HG03095 (cell line): ENCODE data around the gene FZR1.

Experiments used
- ATAC-seq: cut with Tn5 transposase; IDR thresholded peaks from one replicate; pipeline ENCODE4 v1.9.1; 2021; ENCODE audit warnings: moderate library complexity; ENCODE audit not compliant: unreplicated experiment

The FZR1 gene

DNA sequence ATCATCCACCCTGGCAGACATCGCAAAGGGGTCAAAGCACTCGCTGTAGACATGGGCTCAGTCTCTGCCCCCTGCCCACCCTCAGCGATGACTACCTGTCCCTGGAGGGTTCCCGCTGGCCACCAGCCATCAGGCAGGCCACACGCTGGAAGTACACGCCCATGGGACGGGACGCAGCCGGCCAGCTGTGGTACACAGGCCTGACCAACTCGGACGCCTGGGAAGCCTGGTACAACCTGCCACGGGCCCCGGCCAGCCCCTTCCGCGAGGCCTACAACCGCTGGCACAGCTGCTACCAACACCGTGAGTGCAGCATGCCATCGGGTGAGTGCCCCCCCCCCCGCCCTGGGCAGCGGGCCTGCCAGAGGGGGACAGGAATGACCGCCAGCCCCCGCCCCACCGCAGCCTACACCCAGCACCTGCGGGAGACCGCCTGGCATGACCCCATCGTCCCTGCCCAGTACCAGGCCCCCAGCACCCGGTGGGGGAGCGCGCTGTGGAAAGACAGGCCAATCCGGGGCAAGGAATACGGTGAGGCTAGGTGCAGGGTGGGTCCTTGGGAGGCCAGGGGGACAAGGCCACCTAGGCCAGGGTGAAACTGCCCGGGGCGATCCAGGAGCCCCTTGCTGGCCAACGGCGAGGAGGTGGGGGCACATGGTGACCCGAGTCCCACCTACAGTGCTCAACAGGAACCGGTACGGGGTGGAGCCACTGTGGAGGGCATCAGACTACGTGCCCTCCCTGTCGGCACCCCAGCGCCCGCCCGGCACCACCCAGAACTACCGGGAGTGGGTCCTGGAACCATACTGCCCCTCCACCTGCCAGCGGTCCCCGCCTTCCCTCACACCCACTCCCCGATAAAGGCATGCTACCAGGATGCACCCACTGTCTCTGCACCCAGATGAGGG lies 37.3 kb downstream of the FZR1 start:
- ATAC-seq: no peak

DNA sequence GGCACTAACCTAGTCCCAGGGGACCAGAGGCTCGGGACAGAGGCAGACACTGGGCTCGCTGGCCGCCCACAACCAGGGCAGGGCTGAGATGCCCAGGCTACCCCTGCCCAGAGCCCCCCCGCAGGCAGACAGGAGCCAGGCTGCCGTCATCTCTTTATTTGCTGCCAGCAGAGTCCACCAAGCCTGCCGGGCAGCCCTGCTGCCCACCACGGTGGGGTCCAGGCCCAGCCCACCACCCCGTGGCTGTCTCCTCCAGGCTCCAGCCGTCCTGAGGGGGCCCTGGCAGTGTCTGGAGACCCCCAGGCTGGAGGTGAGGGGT lies 37.9 kb downstream of the FZR1 start:
- ATAC-seq: no peak

- ATAC-seq: no peak
Measured at GRCh38 chr19:3544742-3545668, 38.9 kb downstream of the FZR1 start.

- no peak for ATAC-seq
Measured at GRCh38 chr19:3545669-3546034, 39.5 kb downstream of the FZR1 start.

DNA sequence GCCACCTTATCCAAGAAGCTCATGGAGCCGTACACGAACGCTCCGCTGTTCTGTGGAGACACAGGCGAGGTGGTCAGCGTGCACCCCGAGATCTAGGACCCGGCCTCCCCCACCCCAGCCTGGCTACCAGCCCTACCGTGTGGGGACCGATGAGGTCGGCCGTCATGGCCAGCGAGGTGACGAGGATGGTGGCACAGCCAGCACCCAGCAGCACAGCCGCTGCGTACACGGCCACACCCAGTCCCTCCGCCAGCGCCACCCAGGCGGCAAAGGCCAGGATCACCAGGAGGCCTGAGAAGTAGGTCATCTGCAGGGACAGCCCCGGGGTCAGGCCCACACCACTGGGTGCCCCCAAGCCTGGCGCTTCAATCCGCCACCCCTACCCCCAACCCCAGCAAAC lies 40.0 kb downstream of the FZR1 start:
- no peak for ATAC-seq

- no peak for ATAC-seq
Measured at GRCh38 chr19:3547301-3547731, 41.2 kb downstream of the FZR1 start.

DNA sequence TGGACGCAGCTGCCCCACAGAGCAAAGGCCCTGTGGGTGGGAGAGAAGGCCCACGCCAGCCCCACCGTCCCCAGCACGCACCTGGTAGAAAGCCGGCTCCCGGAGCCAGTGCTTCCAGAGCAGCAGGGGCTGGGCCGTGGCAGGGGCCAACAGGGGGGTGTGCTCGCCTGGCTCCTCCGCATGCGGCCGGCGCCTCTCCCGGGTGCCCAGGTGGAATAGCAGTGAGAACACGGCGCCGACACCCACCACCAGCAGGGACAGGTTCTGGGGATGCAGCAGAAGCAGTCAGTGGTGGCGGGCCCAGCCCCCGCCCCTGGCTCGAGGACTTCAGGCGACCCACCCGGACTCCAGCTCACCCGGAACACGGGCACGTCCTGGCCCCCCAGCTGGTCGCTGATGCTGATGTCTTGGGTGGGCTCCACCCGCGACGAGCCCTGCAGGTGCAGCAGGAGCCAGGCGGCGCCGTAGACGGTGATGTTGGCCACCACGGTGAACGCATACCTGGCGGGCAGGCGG lies 41.7 kb downstream of the FZR1 start:
- no peak for ATAC-seq

DNA sequence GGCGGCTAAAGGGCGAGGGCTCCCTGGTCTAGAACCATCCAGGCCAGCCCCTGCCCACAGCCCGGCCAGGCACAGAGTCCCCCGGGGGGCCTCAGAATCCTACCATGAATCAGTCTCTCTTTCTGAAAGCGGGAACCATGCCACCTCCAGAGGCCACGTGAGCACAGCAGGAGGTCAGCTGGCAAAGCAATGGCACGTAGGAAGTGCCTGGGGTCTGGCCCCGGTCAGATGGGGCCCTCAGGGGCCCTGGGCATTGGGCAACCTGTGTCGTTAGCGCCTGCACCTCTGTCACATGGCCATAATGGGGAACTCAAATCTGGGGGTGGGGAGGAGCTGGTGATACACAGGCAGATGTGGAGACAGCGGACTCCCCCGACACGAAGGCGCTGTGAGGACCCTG lies 42.5 kb downstream of the FZR1 start:
- no peak for ATAC-seq

GRCh38 chr19:3549816-3550215 lies 43.7 kb downstream of the FZR1 start:
- ATAC-seq: no peak

GRCh38 chr19:3550947-3551791 lies 45.1 kb downstream of the FZR1 start:
- ATAC-seq: no peak

GRCh38 chr19:3551792-3552095 lies 45.6 kb downstream of the FZR1 start:
- ATAC-seq: no peak

DNA sequence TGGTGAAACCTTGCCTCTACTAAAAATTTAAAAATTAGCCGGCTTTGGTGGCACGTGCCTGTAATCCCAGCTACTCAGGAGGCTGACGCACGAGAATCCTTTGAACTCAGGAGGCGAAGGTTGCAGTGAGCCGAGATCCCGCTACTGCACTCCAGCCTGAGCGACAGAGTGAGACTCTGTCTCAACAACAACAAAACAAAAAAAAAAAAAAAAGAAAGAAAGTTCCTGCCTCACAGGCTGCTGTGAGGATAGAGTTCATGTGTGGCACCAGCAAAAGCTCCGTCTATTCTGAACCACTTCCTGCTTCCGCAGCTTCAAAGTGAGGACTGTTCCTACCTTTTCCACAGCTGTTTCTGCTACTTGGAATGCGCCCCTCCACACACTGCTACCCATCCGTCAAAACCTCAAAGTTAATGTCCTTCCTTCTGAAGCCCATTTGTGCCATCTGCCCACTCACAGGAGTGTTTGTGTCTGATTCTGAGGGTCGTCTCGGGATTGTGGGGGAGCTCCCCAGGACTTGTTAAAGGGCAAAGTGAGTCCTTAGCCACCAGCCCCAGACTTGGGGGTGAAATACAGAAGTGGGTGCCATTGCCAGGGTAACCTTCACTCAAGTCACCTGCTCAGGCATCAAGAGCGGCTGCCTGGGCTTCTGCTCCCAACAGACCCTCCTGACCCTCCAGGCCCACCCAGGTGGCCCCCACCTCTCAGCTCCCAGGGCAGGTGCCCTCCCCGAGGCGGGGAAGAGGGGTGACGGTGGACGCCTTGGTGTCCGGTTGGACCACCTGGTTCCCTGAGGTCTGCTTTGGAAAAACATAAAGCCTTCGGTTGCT lies 48.4 kb downstream of the FZR1 start:
- ATAC-seq: no peak

DNA sequence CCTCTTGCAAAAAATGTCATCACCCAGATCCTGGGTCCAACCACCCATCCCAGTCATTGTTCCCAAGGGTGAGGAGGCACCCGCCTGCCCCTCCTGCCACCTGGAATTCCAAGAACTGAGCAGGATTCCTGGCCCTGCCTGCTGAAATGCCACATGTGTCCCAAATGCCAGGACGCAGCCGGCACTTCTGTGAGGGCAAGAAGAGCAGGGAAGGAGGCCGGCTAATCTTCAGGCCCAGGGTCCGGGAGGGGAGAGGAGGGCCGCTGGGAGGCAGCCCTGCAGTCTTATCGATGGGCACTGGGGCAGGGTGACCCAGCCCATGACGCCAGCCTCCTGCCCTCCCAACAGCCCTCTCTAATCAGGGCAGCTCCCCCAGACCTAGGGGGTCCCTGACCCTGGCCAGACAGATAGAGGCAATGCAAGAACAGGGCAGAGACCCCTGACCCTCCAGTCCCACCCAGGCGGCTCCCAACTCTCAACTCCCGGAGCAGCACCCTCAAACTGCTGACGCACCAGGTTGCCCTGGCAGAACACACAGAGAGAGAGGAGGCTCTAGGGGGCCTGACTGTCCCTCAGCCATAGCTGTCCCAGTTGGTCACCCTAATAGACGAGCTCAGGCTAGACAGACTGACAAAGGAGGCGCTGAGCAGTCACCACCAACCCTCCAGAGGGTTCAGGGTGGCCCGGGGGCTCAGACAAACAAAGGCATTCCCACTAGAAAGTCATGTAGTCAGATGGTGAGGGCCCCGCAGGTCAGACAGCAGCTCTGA lies 49.7 kb downstream of the FZR1 start:
- ATAC-seq: no peak

DNA sequence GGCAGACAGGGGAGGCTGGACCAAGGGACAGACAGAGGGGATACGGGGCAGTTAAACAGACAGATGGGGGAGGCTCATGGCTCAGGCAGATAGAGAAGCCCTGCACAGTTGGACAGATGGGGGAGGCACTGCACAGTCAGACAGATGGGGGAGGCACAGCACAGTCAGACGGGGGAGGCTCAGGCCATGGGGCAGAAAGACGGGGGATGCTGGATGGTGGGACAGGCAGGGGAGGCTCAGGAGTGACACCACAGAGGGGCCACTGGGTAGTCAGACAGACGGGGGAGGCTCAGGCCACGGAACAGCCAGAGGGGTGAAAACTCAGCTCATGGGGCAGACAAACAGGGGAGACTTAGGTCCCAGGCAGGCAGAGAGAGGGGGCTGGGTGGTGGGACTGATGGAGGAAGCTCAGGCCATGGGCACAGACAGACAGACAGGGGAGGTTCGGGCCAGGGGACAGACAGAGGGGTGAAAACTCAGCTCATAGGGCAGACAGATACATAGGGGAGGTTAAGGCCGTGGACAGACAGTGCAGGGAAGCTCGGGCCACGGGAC lies 50.4 kb downstream of the FZR1 start:
- ATAC-seq: no peak

GRCh38 chr19:3556978-3557460 lies 50.9 kb downstream of the FZR1 start:
- ATAC-seq: peak; percentile 27

- peak; percentile 74 for ATAC-seq
Measured at GRCh38 chr19:3557461-3558248, 51.5 kb downstream of the FZR1 start, which contains the start of gene MFSD12. TSS of gene MFSD12 (minus strand) at chr19:3557586. CDS start at chr19:3557403, 183 bp downstream.

DNA sequence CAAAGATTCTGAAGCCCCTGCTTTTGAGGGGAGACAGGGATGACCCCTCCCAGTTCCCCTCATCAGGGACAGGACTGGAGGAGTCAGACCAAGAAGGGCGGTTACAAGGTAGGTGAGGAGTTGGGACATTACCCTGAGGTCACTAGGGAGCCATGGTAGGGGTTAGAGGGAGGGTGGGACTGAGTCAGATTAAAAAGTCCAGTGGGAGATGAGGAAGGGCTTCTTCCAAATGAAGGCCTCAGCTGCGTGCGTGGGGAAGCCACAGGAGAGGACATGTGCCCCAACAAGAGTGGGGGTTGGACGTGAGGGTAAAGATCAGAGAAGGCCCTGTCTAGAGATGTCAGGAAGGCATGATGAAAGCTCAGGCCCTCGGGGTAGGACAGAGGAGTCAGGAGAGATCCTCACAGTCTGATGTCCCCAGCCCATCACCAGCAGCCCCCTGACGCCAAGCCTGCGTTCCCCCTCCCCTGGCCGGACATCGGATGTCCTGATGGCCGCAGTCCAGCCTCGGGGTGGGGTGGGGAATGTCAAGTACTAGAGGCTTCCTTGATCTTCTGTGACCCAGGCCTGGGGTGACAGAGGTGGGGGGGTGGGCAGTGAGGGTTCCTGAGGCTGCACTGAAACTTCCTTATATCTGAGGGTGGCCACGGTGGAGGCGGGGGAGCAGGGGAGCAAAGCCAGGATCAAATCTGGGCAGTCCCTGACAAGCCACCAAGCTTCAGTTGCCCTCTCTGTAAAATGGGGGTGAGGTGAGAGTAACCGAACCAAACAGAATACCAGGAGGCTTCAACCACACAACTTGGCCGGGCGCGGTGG lies 57.8 kb downstream of the FZR1 start:
- ATAC-seq: no peak
